ENCODE results near the gene TMEM62.

TMEM62 gene

GRCh38 chr15:43204016-43204901 is 70.9 kb downstream of the TMEM62 start:
- Histone ChIP-seq H3K27ac (ENCODE audit: low read depth, low read length) (no peak overlapping the region), H3K9ac (ENCODE audit: low read length) (no peak overlapping the region), H3K18ac (ENCODE audit: low read length) (no peak overlapping the region), H3K79me1 (ENCODE audit: low read length) (no peaks in the 10 kb centered on the region), H2BK5ac (ENCODE audit: low read depth, low read length, poor library complexity) (no peak overlapping the region), H4K12ac (ENCODE audit: low read depth, low read length) (no peak overlapping the region), H3K4me2 (ENCODE audit: low read length) (no peak overlapping the region), H2BK12ac (ENCODE audit: low read length) (no peak overlapping the region), H3K4ac (ENCODE audit: low read depth, low read length) (no peak overlapping the region), H4K91ac (ENCODE audit: low read depth, low read length) (no peak overlapping the region), H3K9me3 (ENCODE audit: insufficient read depth, low read depth, low read length) (no peaks in the 10 kb centered on the region), H3K79me2 (ENCODE audit: control insufficient read depth, insufficient read depth, low read length, poor library complexity) (no peaks in the 10 kb centered on the region), H3K4me3 (ENCODE audit: low read depth, low read length) (no peak overlapping the region), H3K27me3 (ENCODE audit: insufficient read depth, low read length) (no peaks in the 10 kb centered on the region), H3K4me1 (ENCODE audit: control insufficient read depth in 1 of 2, insufficient read depth in 2 of 2, low read length in 2 of 2) (no peaks in the 10 kb centered on the region), H3K36me3 (ENCODE audit: control insufficient read depth in 1 of 2, insufficient read depth in 2 of 2, low read length in 2 of 2) (no peaks in the 10 kb centered on the region), H3K23ac (ENCODE audit: low read length) (no peak overlapping the region), H2AFZ (ENCODE audit: insufficient read depth, low read length, poor library complexity) (no peak overlapping the region), H4K8ac (ENCODE audit: low read depth, low read length) (no peak overlapping the region), H2BK120ac (ENCODE audit: insufficient read depth, low read length, poor library complexity) (no peak overlapping the region), H3K14ac (ENCODE audit: low read length) (no peak overlapping the region), H2AK5ac (ENCODE audit: low read length) (no peak overlapping the region)
- DNase-seq = peak; percentile 36 to 66
- WGBS (ENCODE audit: extremely low coverage, insufficient coverage, insufficient read length) = no CpG with 5 or more reads among the region's 8 CpGs

GRCh38 chr15:43206054-43206453 is 72.7 kb downstream of the TMEM62 start:
- no peak overlapping the region for H3K9ac ChIP-seq (ENCODE audit: low read length)
- H2BK5ac ChIP-seq (ENCODE audit: low read depth, low read length, poor library complexity) = no peak overlapping the region
- H3K79me2 ChIP-seq (ENCODE audit: control insufficient read depth, insufficient read depth, low read length, poor library complexity) = no peaks in the 10 kb centered on the region
- H4K12ac ChIP-seq (ENCODE audit: low read depth, low read length) = no peak overlapping the region
- H4K8ac ChIP-seq (ENCODE audit: low read depth, low read length) = no peak overlapping the region
- H3K27me3 ChIP-seq (ENCODE audit: insufficient read depth, low read length) = no peaks in the 10 kb centered on the region
- no CpG with 5 or more reads among the region's 5 CpGs for WGBS (ENCODE audit: extremely low coverage, insufficient coverage, insufficient read length)
- H3K4me1 ChIP-seq (ENCODE audit: control insufficient read depth in 1 of 2, insufficient read depth in 2 of 2, low read length in 2 of 2) = no peaks in the 10 kb centered on the region
- no peak overlapping the region for H4K91ac ChIP-seq (ENCODE audit: low read depth, low read length)
- no peak overlapping the region for H2BK120ac ChIP-seq (ENCODE audit: insufficient read depth, low read length, poor library complexity)
- no peak overlapping the region for H3K14ac ChIP-seq (ENCODE audit: low read length)
- H2AFZ ChIP-seq (ENCODE audit: insufficient read depth, low read length, poor library complexity) = no peak overlapping the region
- no peak overlapping the region for H2BK12ac ChIP-seq (ENCODE audit: low read length)
- H2AK5ac ChIP-seq (ENCODE audit: low read length) = no peak overlapping the region
- no peaks in the 10 kb centered on the region for H3K79me1 ChIP-seq (ENCODE audit: low read length)
- no peak overlapping the region for H3K27ac ChIP-seq (ENCODE audit: low read depth, low read length)
- H3K4me3 ChIP-seq (ENCODE audit: low read depth, low read length) = no peak overlapping the region
- H3K23ac ChIP-seq (ENCODE audit: low read length) = no peak overlapping the region
- H3K36me3 ChIP-seq (ENCODE audit: control insufficient read depth in 1 of 2, insufficient read depth in 2 of 2, low read length in 2 of 2) = no peaks in the 10 kb centered on the region
- H3K4ac ChIP-seq (ENCODE audit: low read depth, low read length) = no peak overlapping the region
- no peaks in the 10 kb centered on the region for H3K9me3 ChIP-seq (ENCODE audit: insufficient read depth, low read depth, low read length)
- H3K18ac ChIP-seq (ENCODE audit: low read length) = no peak overlapping the region
- no peak for DNase-seq
- no peak overlapping the region for H3K4me2 ChIP-seq (ENCODE audit: low read length)

- Histone ChIP-seq H3K4me2 (ENCODE audit: low read length) (no peak overlapping the region), H2BK12ac (ENCODE audit: low read length) (no peak overlapping the region), H3K4me1 (ENCODE audit: control insufficient read depth in 1 of 2, insufficient read depth in 2 of 2, low read length in 2 of 2) (no peaks in the 10 kb centered on the region), H3K18ac (ENCODE audit: low read length) (no peak overlapping the region), H4K12ac (ENCODE audit: low read depth, low read length) (no peak overlapping the region), H3K27me3 (ENCODE audit: insufficient read depth, low read length) (no peaks in the 10 kb centered on the region), H2AK5ac (ENCODE audit: low read length) (no peak overlapping the region), H4K91ac (ENCODE audit: low read depth, low read length) (no peak overlapping the region), H3K27ac (ENCODE audit: low read depth, low read length) (no peak overlapping the region), H3K4ac (ENCODE audit: low read depth, low read length) (no peak overlapping the region), H3K14ac (ENCODE audit: low read length) (no peak overlapping the region), H3K4me3 (ENCODE audit: low read depth, low read length) (no peak overlapping the region), H2BK5ac (ENCODE audit: low read depth, low read length, poor library complexity) (no peak overlapping the region), H2AFZ (ENCODE audit: insufficient read depth, low read length, poor library complexity) (no peak overlapping the region), H3K9ac (ENCODE audit: low read length) (no peak overlapping the region), H2BK120ac (ENCODE audit: insufficient read depth, low read length, poor library complexity) (no peak overlapping the region), H3K23ac (ENCODE audit: low read length) (no peak overlapping the region), H3K36me3 (ENCODE audit: control insufficient read depth in 1 of 2, insufficient read depth in 2 of 2, low read length in 2 of 2) (no peaks in the 10 kb centered on the region), H3K79me2 (ENCODE audit: control insufficient read depth, insufficient read depth, low read length, poor library complexity) (no peaks in the 10 kb centered on the region), H4K8ac (ENCODE audit: low read depth, low read length) (no peak overlapping the region), H3K9me3 (ENCODE audit: insufficient read depth, low read depth, low read length) (no peaks in the 10 kb centered on the region), H3K79me1 (ENCODE audit: low read length) (no peaks in the 10 kb centered on the region)
- no peak for DNase-seq
- no CpG with 5 or more reads among the region's 9 CpGs for WGBS (ENCODE audit: extremely low coverage, insufficient coverage, insufficient read length)
Measured at GRCh38 chr15:43207024-43207423, 73.6 kb downstream of the TMEM62 start.

- Histone ChIP-seq H3K4me2 (ENCODE audit: low read length) (no peak overlapping the region), H3K4me3 (ENCODE audit: low read depth, low read length) (no peak overlapping the region), H3K36me3 (ENCODE audit: control insufficient read depth in 1 of 2, insufficient read depth in 2 of 2, low read length in 2 of 2) (no peaks in the 10 kb centered on the region), H2BK120ac (ENCODE audit: insufficient read depth, low read length, poor library complexity) (no peak overlapping the region), H3K4ac (ENCODE audit: low read depth, low read length) (no peak overlapping the region), H3K9ac (ENCODE audit: low read length) (no peak overlapping the region), H2AK5ac (ENCODE audit: low read length) (no peak overlapping the region), H3K79me1 (ENCODE audit: low read length) (no peaks in the 10 kb centered on the region), H3K18ac (ENCODE audit: low read length) (no peak overlapping the region), H4K12ac (ENCODE audit: low read depth, low read length) (no peak overlapping the region), H3K79me2 (ENCODE audit: control insufficient read depth, insufficient read depth, low read length, poor library complexity) (no peaks in the 10 kb centered on the region), H4K91ac (ENCODE audit: low read depth, low read length) (no peak overlapping the region), H3K27ac (ENCODE audit: low read depth, low read length) (no peak overlapping the region), H3K4me1 (ENCODE audit: control insufficient read depth in 1 of 2, insufficient read depth in 2 of 2, low read length in 2 of 2) (no peaks in the 10 kb centered on the region), H3K14ac (ENCODE audit: low read length) (no peak overlapping the region), H3K9me3 (ENCODE audit: insufficient read depth, low read depth, low read length) (no peaks in the 10 kb centered on the region), H3K27me3 (ENCODE audit: insufficient read depth, low read length) (no peaks in the 10 kb centered on the region), H2AFZ (ENCODE audit: insufficient read depth, low read length, poor library complexity) (no peak overlapping the region), H4K8ac (ENCODE audit: low read depth, low read length) (no peak overlapping the region), H2BK5ac (ENCODE audit: low read depth, low read length, poor library complexity) (no peak overlapping the region), H3K23ac (ENCODE audit: low read length) (no peak overlapping the region), H2BK12ac (ENCODE audit: low read length) (no peak overlapping the region)
- no CpG with 5 or more reads among the region's 23 CpGs for WGBS (ENCODE audit: extremely low coverage, insufficient coverage, insufficient read length)
- DNase-seq = no peak
Measured at GRCh38 chr15:43208052-43209002, 74.9 kb downstream of the TMEM62 start.
